HepG2 (cell line): ENCODE results near the gene KCNQ2. TPM values are rescaled to one million over a fixed set of nuclear protein-coding genes. Genes with fewer than 3 reads are reported as not detected.

Experiments used
- BRD4 ChIP-seq: sonication (generic); formaldehyde crosslinking; IDR thresholded peaks from 2 replicates; pipeline ENCODE4 v1.4.0; 2020; ENCODE audit warnings: missing genetic modification reagents
- FOXP1 ChIP-seq, 2 experiments: fragments of 450-650 bp in 1 of 2; IDR thresholded peaks; 2 replicates each; pipeline ENCODE4 v1.6.1; 2017 to 2018; ENCODE audit warnings: antibody characterized with exemption in 1 of 2
- KDM2A ChIP-seq: sonication (generic); formaldehyde crosslinking; IDR thresholded peaks from 2 replicates; pipeline ENCODE4 v1.4.0; 2020; ENCODE audit warnings: low read depth, missing genetic modification reagents, borderline replicate concordance
- KDM6A ChIP-seq: IDR thresholded peaks from 2 replicates; pipeline ENCODE4 v1.6.1; 2016; ENCODE audit warnings: low read depth
- MIXL1 ChIP-seq: IDR thresholded peaks from 2 replicates; pipeline ENCODE4 v1.6.1; 2016
- PCBP1 ChIP-seq: fragments of 200-400 bp; formaldehyde crosslinking; IDR thresholded peaks from 2 replicates; pipeline ENCODE4 v1.6.1; 2017; ENCODE audit warnings: mild to moderate bottlenecking, low read depth, low read length, borderline replicate concordance
- PPARG ChIP-seq: conservative IDR thresholded peaks from 2 replicates; pipeline ENCODE4 v1.6.1; 2016; ENCODE audit warnings: missing biosample characterization, missing genetic modification reagents
- PRDM10 ChIP-seq: sonication (generic); formaldehyde crosslinking; IDR thresholded peaks from 2 replicates; pipeline ENCODE4 v1.4.0; 2020; ENCODE audit warnings: low read depth, missing genetic modification reagents
- RORA ChIP-seq: sonication (generic); formaldehyde crosslinking; IDR thresholded peaks from 2 replicates; pipeline ENCODE4 v1.5.0; 2020; ENCODE audit warnings: mild to moderate bottlenecking, missing genetic modification reagents, moderate library complexity
- SALL1 ChIP-seq: sonication (generic); formaldehyde crosslinking; IDR thresholded peaks from 2 replicates; pipeline ENCODE4 v1.8.0; 2022; ENCODE audit warnings: mild to moderate bottlenecking, missing genetic modification reagents
- SP1 ChIP-seq, 2 experiments: fragments of 450-650 bp in 1 of 2; sonication (generic) in 1 of 2; formaldehyde crosslinking in 1 of 2; IDR thresholded peaks; 2 replicates each; pipeline versions ENCODE4 v1.4.0 to v1.6.1; 2016 to 2020; ENCODE audit warnings: missing genetic modification reagents in 1 of 2
- ZBTB8A ChIP-seq: sonication (generic); formaldehyde crosslinking; IDR thresholded peaks from 2 replicates; pipeline ENCODE4 v1.4.0; 2020; ENCODE audit warnings: mild to moderate bottlenecking, low read depth, missing genetic modification reagents, borderline replicate concordance
- ZC3H4 ChIP-seq: sonication (generic); formaldehyde crosslinking; IDR thresholded peaks from 2 replicates; pipeline ENCODE4 v1.4.0; 2020; ENCODE audit warnings: missing genetic modification reagents, borderline replicate concordance
- ZNF121 ChIP-seq: sonication (generic); formaldehyde crosslinking; IDR thresholded peaks from 2 replicates; pipeline ENCODE4 v1.5.0; 2020; ENCODE audit warnings: mild to moderate bottlenecking, missing genetic modification reagents
- ZNF280B ChIP-seq: sonication (generic); formaldehyde crosslinking; IDR thresholded peaks from 2 replicates; pipeline ENCODE4 v1.5.0; 2020; ENCODE audit warnings: missing genetic modification reagents, mild to moderate bottlenecking, borderline replicate concordance
- ZNF3 ChIP-seq: IDR thresholded peaks from 2 replicates; pipeline ENCODE4 v1.7.0; 2017; ENCODE audit warnings: inconsistent platforms
- ZSCAN25 ChIP-seq: sonication (generic); formaldehyde crosslinking; IDR thresholded peaks from 2 replicates; pipeline ENCODE4 v1.8.0; 2022; ENCODE audit warnings: mild to moderate bottlenecking, missing genetic modification reagents
- polyA plus RNA-seq, 8 experiments: library from polyadenylated mRNA; depleted of rRNA in 3 of 8; stranded (reverse) in 7 of 8; unstranded in 1 of 8; fragments of >200 nt; fragmentation: Illumina TruSeq in 4 of 8; extraction: Trizol in 4 of 8; gene quantifications; 2 replicates each; pipeline versions ENCODE4 v1.2.1 to v1.2.3, GENCODE V29; 2011 to 2016; ENCODE audit warnings: low read depth in 4 of 8, missing spikeins in 1 of 8, mixed read lengths in 1 of 8; ENCODE audit not compliant: insufficient read depth in 1 of 8
- total RNA-seq, 5 experiments: library from RNA; depleted of rRNA; stranded (reverse); fragments of >200 nt; fragmentation: Illumina TruSeq; extraction: Trizol; gene quantifications; 2 replicates each; pipeline ENCODE4 v1.2.3, GENCODE V29; 2016; ENCODE audit warnings: low read depth in 1 of 5
- TF ChIP-seq, protein P1 (sequence below): IDR thresholded peaks from 2 replicates; pipeline ENCODE4 v1.6.1; 2016; ENCODE audit warnings: low read depth, control low read depth
- TF ChIP-seq, protein P2 (sequence below): sonication (generic); formaldehyde crosslinking; conservative IDR thresholded peaks from 2 replicates; pipeline ENCODE4 v1.4.0; 2020; ENCODE audit warnings: missing genetic modification reagents

KCNQ2 gene
- total and polyA plus RNA-seq, 2 of the 13 experiments (the other 11 are each of a cell fraction or from before 2014, with no cell fraction given): not detected

DNA sequence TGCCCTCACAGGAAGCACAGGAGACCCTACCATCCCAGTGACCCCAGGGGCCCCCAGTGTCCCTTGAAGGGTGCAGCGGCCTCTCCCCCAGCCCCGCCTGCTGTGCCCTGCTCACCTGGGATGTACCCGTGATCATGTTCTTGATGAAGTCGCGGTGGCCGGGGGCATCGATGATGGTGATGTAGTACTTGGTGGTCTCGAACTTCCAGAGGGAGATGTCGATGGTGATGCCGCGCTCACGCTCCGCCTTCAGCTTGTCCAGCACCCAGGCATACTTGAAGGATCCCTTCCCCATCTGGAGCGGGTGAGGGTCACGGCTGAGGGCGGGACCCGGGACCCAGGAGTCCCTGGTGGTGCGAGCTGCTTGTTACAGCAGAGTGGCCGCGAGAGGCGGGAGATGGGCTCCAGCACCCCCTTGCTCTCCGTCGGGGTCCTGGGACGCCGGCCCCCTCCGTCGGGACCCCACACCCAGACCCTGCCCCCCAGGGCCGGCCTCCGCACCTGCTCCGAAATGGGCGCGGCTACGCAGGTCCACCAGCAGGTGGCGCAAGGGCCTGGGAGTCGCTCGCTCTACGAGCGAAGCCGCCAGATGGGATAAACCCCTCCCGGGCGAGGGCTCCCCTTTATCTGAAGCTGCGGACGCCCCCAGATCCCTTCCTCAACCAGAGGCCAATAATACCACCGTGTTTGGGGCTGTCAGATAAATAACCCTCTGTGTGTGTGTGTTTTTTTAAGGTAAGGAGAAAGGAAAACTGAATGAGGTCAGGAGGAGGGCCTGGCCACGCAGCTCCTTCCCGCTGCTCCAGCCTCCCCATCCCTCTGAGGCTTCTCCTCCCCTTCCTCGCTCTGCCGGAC is 23.5 kb upstream of the KCNQ2 start (continued):
- TF ChIP-seq ZBTB8A (CRISPR knock-in tag) (no peak), SP1 (IDR thresholded peaks at IDR 0.05) (no peak), SP1 (CRISPR knock-in tag; IDR thresholded peaks at IDR 0.05) (no peak), SALL1 (peak; percentile 27; the same call in 1 of the 2 replicates), RORA (CRISPR knock-in tag) (no peak), ZNF121 (CRISPR knock-in tag) (no peak), KDM2A (CRISPR knock-in tag) (peak; percentile 91), PRDM10 (no peak), KDM6A (CRISPR knock-in tag) (no peak), ZSCAN25 (CRISPR knock-in tag) (no peak), ZNF3 (CRISPR knock-in tag) (no peak), ZC3H4 (CRISPR knock-in tag) (no peak), BRD4 (CRISPR knock-in tag) (no peak), ZNF280B (0 out of 2 replicates have a peak, but pooled peaks have one; percentile 21), MIXL1 (no peak), PPARG (CRISPR knock-in tag) (no peak), PCBP1 (0 out of 2 replicates have a peak, but pooled peaks have one; percentile 50), FOXP1 (IDR thresholded peaks at IDR 0.05) (no peak), FOXP1 (CRISPR knock-in tag; IDR thresholded peaks at IDR 0.05) (no peak)
- TF ChIP-seq, protein P1, sequence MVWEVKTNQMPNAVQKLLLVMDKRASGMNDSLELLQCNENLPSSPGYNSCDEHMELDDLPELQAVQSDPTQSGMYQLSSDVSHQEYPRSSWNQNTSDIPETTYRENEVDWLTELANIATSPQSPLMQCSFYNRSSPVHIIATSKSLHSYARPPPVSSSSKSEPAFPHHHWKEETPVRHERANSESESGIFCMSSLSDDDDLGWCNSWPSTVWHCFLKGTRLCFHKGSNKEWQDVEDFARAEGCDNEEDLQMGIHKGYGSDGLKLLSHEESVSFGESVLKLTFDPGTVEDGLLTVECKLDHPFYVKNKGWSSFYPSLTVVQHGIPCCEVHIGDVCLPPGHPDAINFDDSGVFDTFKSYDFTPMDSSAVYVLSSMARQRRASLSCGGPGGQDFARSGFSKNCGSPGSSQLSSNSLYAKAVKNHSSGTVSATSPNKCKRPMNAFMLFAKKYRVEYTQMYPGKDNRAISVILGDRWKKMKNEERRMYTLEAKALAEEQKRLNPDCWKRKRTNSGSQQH: no peak
- TF ChIP-seq, protein P2, sequence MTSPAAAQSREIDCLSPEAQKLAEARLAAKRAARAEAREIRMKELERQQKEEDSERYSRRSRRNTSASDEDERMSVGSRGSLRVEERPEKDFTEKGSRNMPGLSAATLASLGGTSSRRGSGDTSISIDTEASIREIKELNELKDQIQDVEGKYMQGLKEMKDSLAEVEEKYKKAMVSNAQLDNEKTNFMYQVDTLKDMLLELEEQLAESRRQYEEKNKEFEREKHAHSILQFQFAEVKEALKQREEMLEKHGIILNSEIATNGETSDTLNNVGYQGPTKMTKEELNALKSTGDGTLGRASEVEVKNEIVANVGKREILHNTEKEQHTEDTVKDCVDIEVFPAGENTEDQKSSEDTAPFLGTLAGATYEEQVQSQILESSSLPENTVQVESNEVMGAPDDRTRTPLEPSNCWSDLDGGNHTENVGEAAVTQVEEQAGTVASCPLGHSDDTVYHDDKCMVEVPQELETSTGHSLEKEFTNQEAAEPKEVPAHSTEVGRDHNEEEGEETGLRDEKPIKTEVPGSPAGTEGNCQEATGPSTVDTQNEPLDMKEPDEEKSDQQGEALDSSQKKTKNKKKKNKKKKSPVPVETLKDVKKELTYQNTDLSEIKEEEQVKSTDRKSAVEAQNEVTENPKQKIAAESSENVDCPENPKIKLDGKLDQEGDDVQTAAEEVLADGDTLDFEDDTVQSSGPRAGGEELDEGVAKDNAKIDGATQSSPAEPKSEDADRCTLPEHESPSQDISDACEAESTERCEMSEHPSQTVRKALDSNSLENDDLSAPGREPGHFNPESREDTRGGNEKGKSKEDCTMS (CRISPR knock-in tag): no peak
